GM19240 (cell line): ENCODE results near the gene RPTOR.

ENCODE experiments used
- DNase-seq: peaks from one replicate; pipeline ENCODE4 v3.0.0; 2011; ENCODE audit warnings: low spot score; ENCODE audit not compliant: insufficient read length

The RPTOR gene

GRCh38 chr17:80664217-80664790 lies 119.7 kb downstream of the RPTOR start:
- DNase-seq: no peak

GRCh38 chr17:80665792-80666191 lies 121.2 kb downstream of the RPTOR start:
- no peak for DNase-seq

GRCh38 chr17:80666867-80667266 lies 122.2 kb downstream of the RPTOR start:
- DNase-seq: no peak

DNA sequence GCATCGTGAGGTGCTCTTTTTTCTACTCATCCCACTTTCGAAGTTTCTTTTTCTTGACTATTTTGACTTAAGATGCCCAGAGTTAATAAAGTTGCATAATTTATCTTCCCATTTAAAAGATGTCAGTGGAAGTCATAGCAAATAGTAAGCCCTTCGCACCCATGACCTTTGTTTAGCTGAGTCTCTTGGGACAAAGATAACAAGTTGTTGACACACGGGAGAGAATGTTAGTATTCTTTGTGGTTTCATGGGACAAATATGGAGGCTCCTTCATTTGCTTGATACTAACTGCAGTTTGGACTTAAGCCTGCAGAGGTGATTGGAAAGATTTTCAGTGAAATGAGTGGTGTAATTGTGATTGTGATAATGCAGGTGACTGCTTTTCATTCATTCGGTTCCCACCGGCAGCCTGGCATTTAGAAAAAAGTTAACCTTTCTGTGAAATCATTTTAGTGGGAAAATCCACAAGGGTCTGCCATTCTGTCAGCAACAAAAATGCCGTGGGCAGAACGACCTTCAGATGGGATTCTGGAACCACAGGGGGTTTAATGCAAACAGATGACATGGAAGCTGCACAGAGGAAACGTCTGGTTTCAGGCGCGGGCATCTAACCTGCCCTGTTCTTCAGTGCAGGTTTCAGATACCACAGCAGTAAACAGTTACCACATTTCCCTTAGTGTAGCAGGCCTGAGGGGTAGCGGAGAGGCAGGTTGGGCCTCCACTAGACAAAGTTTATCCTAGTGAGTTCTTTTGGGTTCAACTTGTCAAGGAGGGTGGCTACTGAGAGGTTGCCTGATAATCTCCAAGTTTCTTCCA lies 123.0 kb downstream of the RPTOR start:
- DNase-seq: no peak

- DNase-seq: no peak
Measured at GRCh38 chr17:80668375-80669148, 123.9 kb downstream of the RPTOR start.

DNA sequence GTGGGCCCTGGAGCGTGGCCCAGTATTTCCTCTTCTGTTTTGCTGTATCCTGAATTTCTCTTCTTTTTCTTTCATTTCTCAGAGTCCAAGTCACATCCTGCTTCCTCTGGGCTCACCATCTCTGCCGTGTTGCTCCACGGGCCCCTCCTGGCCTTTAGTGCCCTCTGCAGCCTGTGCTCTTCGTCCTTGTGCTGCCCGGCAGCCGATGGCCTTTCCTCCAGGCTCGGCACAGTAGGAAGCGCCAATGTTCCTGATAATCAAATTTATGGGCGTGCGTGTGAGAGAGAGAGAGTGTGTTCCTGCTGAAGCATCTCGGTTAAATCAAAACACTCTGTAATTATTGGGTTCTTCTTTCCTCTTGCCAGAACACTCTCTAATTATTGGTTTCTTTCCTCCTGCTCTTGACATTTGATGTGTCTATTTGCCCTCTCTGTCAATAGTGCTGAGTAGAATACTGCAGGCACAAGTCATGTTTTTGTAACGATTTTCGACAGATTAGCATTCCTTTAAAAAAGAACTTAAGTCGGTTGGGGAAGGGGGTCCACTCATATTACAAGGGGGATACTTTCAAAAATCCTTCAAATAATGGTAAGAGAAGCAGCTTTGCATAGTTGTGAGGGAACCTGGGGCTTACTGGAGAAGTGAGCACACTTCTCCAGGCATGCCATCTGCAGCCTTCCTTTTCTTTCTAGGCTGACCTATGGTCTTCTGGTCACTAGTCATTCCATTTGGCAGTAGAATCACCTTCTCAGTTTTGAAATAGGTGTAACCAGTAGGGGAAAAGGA lies 126.6 kb downstream of the RPTOR start:
- DNase-seq: no peak

- DNase-seq: no peak
Measured at GRCh38 chr17:80671825-80672110, 127.1 kb downstream of the RPTOR start.

- DNase-seq: no peak
Measured at GRCh38 chr17:80673152-80673920, 128.7 kb downstream of the RPTOR start.

GRCh38 chr17:80675438-80676095 lies 130.9 kb downstream of the RPTOR start:
- DNase-seq: no peak

GRCh38 chr17:80676096-80676466 lies 131.4 kb downstream of the RPTOR start:
- DNase-seq: no peak

- DNase-seq: no peak
Measured at GRCh38 chr17:80676564-80676963, 131.9 kb downstream of the RPTOR start.

DNA sequence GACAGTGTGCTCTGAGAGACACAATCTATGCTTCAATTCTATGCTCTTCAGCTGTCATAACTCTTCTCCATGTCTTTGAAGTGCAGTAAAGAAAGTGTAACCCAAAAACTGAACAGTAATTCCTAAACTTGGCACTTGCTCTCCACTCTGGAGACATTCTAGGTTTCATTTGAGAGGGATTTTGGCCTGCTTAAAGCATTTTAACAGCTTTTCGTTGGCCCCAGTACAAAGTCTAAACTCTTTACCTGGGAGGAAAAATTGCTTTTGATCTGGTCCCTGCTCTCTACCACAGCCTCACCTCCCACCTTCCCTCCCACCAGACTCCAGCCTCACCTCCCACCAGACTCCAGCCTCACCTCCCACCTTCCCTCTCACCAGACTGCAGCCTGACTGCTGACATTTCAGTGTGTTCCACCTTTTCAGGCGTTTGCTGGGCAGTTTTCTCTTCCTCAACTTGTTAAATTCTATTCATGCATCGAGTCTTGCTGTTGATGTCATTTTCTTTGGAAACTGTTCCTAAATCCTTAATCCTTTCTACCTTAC lies 132.6 kb downstream of the RPTOR start:
- DNase-seq: no peak

DNA sequence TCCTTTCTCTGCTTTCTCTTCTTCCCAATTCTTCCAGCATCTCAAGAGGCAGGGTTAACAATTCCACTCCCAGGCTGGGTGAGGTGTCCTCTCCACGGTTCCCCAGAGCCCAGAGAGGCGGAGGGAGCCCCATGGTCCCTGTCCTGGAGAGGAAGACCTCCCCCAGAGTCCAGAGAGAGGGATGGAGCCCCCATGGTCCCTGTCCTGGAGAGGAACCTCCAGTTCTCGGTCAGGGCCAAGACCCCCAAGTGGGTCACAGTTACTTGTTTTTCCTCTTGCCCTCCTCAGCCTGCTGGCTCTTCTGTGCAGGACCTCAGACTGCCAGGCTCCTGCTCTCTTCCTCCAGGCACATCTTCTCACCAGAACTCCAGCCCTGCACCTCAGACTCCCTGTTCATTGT lies 135.2 kb downstream of the RPTOR start:
- DNase-seq: no peak

DNA sequence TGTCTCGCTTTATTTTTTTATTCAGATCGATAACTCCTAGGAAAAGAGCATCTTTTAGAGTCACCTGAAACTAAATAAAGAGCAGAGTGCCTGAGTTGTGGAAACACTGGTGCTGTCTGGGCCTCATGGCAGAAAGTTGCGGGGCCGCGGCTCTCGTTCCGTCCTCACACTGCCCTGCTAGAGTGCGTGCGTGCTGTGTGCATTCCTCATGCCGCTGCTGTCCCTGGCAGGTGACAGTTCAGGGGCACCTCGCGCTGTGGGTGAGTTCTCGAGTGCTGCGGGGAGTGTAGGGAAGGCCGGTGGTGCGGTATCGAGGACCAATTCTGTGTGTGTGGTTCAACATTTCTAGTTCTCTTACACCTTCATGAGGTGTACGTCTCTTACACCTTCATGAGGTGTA lies 136.6 kb downstream of the RPTOR start:
- no peak for DNase-seq

DNA sequence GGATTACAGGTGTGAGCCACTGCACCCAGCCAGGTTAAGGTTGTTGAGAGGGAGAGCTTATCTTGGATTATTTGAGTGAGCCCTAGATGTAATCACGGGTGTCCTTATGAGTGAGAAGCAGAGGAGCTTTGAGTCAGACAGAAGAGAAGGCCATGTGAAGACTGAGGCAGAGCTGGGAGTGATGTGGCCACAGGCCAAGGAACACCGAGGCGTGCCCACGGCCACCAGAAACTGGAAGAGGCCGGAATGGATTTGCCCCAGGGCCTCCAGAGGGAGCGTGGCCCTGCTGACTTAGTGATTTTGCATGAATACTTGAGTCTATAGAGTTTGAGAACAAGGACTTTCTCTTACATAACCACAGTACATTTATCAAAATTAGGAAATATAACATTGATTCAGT lies 137.7 kb downstream of the RPTOR start:
- no peak for DNase-seq

DNA sequence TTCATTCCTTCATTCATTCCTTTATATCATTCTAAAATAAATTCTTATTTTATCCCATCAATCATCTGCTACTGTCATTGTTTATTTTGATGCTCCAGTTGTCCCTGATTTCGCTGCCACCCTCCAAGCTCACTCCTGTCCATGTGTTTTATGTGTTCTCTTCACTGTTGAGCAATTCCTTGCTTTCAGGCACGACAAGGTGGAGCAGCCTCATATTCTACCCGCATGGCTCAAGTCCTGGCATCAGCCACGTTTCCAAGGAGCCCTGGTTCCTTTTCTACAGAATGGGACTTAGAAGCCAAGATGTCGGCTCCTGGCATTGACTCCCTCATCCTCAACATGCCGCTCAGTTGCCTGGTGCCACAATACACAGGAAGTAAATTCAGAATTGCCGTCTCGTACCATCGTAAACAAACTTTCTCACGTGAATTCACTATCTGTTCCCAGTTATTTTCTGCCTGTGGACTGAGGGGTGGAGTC lies 139.0 kb downstream of the RPTOR start:
- no peak for DNase-seq

DNA sequence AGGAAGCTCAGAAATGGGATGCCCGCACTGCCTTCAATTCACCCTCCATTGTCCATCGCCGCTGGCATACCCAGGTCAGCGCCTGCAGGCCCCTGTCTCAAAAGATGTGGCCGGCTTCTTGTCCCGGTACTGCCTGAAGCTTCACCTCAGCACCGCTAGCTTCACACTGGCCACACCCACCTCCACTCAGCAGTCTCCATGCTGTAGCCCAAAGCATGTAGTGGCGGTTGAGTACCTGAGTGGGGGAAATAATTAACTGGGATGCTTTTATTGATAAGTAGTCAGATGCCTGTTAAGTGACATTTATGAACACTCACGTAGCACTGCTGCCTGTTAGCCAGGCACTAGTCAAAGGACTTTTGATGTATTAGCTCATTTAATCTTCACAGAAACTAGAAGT lies 143.2 kb downstream of the RPTOR start:
- DNase-seq: no peak

GRCh38 chr17:80689129-80689619 lies 144.5 kb downstream of the RPTOR start:
- no peak for DNase-seq

- no peak for DNase-seq
Measured at GRCh38 chr17:80691784-80692183, 147.1 kb downstream of the RPTOR start.

GRCh38 chr17:80692931-80693467 lies 148.4 kb downstream of the RPTOR start:
- DNase-seq: no peak
